ENCODE data around the gene PHF21B. TPM values are rescaled to one million over a fixed set of nuclear protein-coding genes. Genes with fewer than 3 reads are reported as not detected.
"Not testable (repeated sequence)": the region's sequence is repeated elsewhere in the genome, so short reads cannot be mapped to it uniquely, and the experiment has no call there.

PHF21B gene
- total RNA-seq, 2 experiments from 2014 or later, result 0.68 TPM; not detected in 1

GRCh38 chr22:44926491-44927415, 83.1 kb downstream of the PHF21B start:
- Mint-ChIP-seq H3K9me3 (ENCODE audit: insufficient read depth) (no peaks in the 10 kb centered on the region), H3K36me3 (ENCODE audit: low read depth) (no peaks in the 10 kb centered on the region), H3K4me3 (no peak overlapping the region), H3K4me1 (ENCODE audit: low read depth) (no peaks in the 10 kb centered on the region), H3K27me3 (ENCODE audit: low read depth) (peaks cover 3% of the 10 kb centered on the region), H3K27ac (no peak overlapping the region)
- ATAC-seq (no peak), DNase-seq (no peak)
- CTCF ChIA-PET, result no interaction called here
- POLR2A ChIA-PET, result interaction anchor here (0.6 kb wide), 1 partner anchor 19 kb away, joined by 3 read pairs; no protein-coding TSS in a partner anchor

GRCh38 chr22:44926124-44926475, 83.7 kb downstream of the PHF21B start:
- Mint-ChIP-seq H3K4me3 (no peak overlapping the region), H3K36me3 (ENCODE audit: low read depth) (no peaks in the 10 kb centered on the region), H3K27ac (no peak overlapping the region), H3K9me3 (ENCODE audit: insufficient read depth) (no peaks in the 10 kb centered on the region), H3K27me3 (ENCODE audit: low read depth) (peaks cover 3% of the 10 kb centered on the region), H3K4me1 (ENCODE audit: low read depth) (no peaks in the 10 kb centered on the region)
- ChIA-PET CTCF (no interaction called here), POLR2A (interaction anchor here (0.6 kb wide), 1 partner anchor 20 kb away, joined by 3 read pairs; no protein-coding TSS in a partner anchor)
- DNase-seq (no peak), ATAC-seq (no peak)

GRCh38 chr22:44925465-44926123, 84.2 kb downstream of the PHF21B start:
- H3K27ac Mint-ChIP-seq, result no peak overlapping the region
- ATAC-seq (no peak), DNase-seq (no peak)
- no peak overlapping the region for H3K4me3 Mint-ChIP-seq
- ChIA-PET POLR2A (no interaction called here), CTCF (no interaction called here)
- H3K27me3 Mint-ChIP-seq (ENCODE audit: low read depth), result peaks cover 3% of the 10 kb centered on the region
- H3K9me3 Mint-ChIP-seq (ENCODE audit: insufficient read depth), result no peaks in the 10 kb centered on the region
- H3K4me1 Mint-ChIP-seq (ENCODE audit: low read depth), result no peaks in the 10 kb centered on the region
- H3K36me3 Mint-ChIP-seq (ENCODE audit: low read depth), result no peaks in the 10 kb centered on the region

DNA sequence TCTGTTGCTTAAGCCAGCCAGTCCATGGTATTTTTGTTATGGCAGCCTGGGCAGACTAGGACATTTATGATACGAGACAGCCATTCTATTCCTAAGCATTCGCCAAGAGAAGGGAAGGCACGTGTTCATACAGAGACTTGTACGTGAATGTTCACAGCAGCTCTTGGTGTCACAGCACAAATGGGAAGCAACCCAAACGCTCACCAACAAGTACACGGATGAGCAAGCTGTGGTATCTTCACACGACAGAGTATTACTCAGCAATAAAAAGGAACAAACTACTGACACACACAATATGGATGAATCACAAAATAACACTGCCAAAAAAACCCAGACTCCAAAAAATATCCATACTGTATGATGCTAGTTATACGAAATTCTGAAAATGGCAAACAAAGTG, 85.1 kb downstream of the PHF21B start:
- no peaks in the 10 kb centered on the region for H3K9me3 Mint-ChIP-seq (ENCODE audit: insufficient read depth)
- ATAC-seq (no peak), DNase-seq (no peak)
- ChIA-PET POLR2A (no interaction called here), CTCF (no interaction called here)
- H3K27me3 Mint-ChIP-seq (ENCODE audit: low read depth), result peaks cover 3% of the 10 kb centered on the region
- no peaks in the 10 kb centered on the region for H3K36me3 Mint-ChIP-seq (ENCODE audit: low read depth)
- no peak overlapping the region for H3K27ac Mint-ChIP-seq
- H3K4me3 Mint-ChIP-seq, result no peak overlapping the region
- no peaks in the 10 kb centered on the region for H3K4me1 Mint-ChIP-seq (ENCODE audit: low read depth)

- Mint-ChIP-seq H3K27me3 (ENCODE audit: low read depth) (peaks cover 3% of the 10 kb centered on the region), H3K4me1 (ENCODE audit: low read depth) (no peaks in the 10 kb centered on the region), H3K36me3 (ENCODE audit: low read depth) (no peaks in the 10 kb centered on the region), H3K9me3 (ENCODE audit: insufficient read depth) (no peaks in the 10 kb centered on the region), H3K4me3 (no peak overlapping the region), H3K27ac (no peak overlapping the region)
- no peak for ATAC-seq
- DNase-seq, result no peak
- POLR2A ChIA-PET, result no interaction called here
- CTCF ChIA-PET, result no interaction called here
Measured at GRCh38 chr22:44924098-44924497, 85.7 kb downstream of the PHF21B start.

- CTCF ChIA-PET; H3K9me3 Mint-ChIP-seq (ENCODE audit: insufficient read depth); ATAC-seq; H3K27me3 Mint-ChIP-seq (ENCODE audit: low read depth); H3K4me3 Mint-ChIP-seq; POLR2A ChIA-PET; H3K36me3 Mint-ChIP-seq (ENCODE audit: low read depth); H3K27ac Mint-ChIP-seq; DNase-seq; H3K4me1 Mint-ChIP-seq (ENCODE audit: low read depth): not testable (repeated sequence)
Measured at GRCh38 chr22:44921766-44922165, 88.0 kb downstream of the PHF21B start.

DNA sequence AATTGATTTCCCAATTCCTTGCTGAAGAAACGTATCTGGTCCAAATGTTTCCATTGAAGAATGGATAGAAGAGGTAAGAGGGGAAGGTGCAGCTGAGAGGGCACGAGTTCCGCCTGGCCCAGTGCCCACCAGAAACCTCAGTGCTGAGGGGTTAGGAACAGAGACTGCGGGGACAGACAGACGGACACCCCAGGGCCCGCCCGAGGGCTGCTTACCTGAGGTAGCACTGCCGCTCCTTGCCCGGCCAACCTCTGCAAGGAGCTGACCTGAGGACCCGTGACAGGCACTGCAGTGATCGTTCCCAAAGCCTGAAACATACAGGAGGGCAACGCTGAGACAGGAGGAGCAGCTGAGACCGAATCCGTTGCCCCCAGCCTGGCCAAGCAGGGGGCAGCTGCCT, 89.6 kb downstream of the PHF21B start:
- no peak for ATAC-seq
- H3K4me1 Mint-ChIP-seq (ENCODE audit: low read depth), result no peaks in the 10 kb centered on the region
- H3K4me3 Mint-ChIP-seq, result no peak overlapping the region
- CTCF ChIA-PET, result no interaction called here
- no peaks in the 10 kb centered on the region for H3K36me3 Mint-ChIP-seq (ENCODE audit: low read depth)
- no peak overlapping the region for H3K27ac Mint-ChIP-seq
- peaks cover 3% of the 10 kb centered on the region for H3K27me3 Mint-ChIP-seq (ENCODE audit: low read depth)
- DNase-seq, result no peak
- H3K9me3 Mint-ChIP-seq (ENCODE audit: insufficient read depth), result no peaks in the 10 kb centered on the region
- POLR2A ChIA-PET, result no interaction called here

DNA sequence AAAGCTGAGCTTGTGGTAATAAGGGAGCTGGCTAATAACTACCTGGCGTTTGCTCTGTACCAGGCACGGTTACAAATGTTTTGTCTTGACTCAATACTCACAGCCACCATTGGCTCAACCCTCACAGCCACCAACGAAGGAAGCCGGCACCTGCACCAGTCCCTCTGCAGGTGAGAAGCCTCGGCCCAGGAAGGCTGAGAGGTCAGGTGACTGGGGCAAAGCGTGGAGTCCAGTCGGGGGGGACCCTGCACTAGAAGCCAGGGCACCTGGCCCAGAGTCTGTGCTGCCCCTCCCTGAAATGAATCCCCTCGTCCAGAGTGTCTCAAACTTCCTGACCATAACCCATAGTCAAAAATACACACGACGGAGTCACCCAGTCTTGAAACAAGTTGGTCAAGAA, 90.1 kb downstream of the PHF21B start:
- DNase-seq (no peak), ATAC-seq (no peak)
- H3K4me1 Mint-ChIP-seq (ENCODE audit: low read depth), result no peaks in the 10 kb centered on the region
- CTCF ChIA-PET, result no interaction called here
- H3K9me3 Mint-ChIP-seq (ENCODE audit: insufficient read depth), result no peaks in the 10 kb centered on the region
- no peaks in the 10 kb centered on the region for H3K36me3 Mint-ChIP-seq (ENCODE audit: low read depth)
- H3K27me3 Mint-ChIP-seq (ENCODE audit: low read depth), result peaks cover 3% of the 10 kb centered on the region
- H3K4me3 Mint-ChIP-seq, result no peak overlapping the region
- POLR2A ChIA-PET, result no interaction called here
- no peak overlapping the region for H3K27ac Mint-ChIP-seq

DNA sequence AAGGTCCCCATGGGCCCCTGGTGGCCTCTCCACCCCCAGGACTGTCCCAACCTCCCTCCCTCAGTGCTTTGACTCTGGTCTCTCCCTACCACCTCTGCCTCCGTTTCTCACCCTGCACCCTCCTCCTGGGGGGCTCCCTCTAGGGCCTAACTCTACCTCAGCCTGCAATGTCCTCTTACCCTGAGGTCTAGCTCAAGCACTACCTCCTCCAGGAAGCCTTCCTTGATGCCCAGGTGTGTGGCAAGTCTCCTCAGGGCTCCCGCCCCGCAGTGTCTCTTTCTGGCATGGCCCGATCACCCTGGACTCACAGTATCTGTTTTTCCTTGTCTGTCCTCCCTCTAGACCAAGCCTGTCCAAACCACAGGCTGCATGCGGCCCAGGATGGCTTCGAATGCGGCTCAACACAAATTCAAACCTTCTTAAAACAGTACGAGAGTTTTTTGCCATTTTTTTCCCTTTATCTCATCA, 90.8 kb downstream of the PHF21B start:
- Mint-ChIP-seq H3K27ac (no peak overlapping the region), H3K4me1 (ENCODE audit: low read depth) (no peaks in the 10 kb centered on the region), H3K27me3 (ENCODE audit: low read depth) (peaks cover 3% of the 10 kb centered on the region), H3K36me3 (ENCODE audit: low read depth) (no peaks in the 10 kb centered on the region), H3K9me3 (ENCODE audit: insufficient read depth) (no peaks in the 10 kb centered on the region), H3K4me3 (no peak overlapping the region)
- ChIA-PET CTCF (no interaction called here), POLR2A (no interaction called here)
- DNase-seq (no peak), ATAC-seq (no peak)

- ATAC-seq (no peak), DNase-seq (no peak)
- H3K27ac Mint-ChIP-seq, result no peak overlapping the region
- H3K4me3 Mint-ChIP-seq, result no peak overlapping the region
- no peaks in the 10 kb centered on the region for H3K9me3 Mint-ChIP-seq (ENCODE audit: insufficient read depth)
- peaks cover 3% of the 10 kb centered on the region for H3K27me3 Mint-ChIP-seq (ENCODE audit: low read depth)
- ChIA-PET CTCF (no interaction called here), POLR2A (no interaction called here)
- no peaks in the 10 kb centered on the region for H3K36me3 Mint-ChIP-seq (ENCODE audit: low read depth)
- H3K4me1 Mint-ChIP-seq (ENCODE audit: low read depth), result no peaks in the 10 kb centered on the region
Measured at GRCh38 chr22:44918166-44918924, 91.5 kb downstream of the PHF21B start.

DNA sequence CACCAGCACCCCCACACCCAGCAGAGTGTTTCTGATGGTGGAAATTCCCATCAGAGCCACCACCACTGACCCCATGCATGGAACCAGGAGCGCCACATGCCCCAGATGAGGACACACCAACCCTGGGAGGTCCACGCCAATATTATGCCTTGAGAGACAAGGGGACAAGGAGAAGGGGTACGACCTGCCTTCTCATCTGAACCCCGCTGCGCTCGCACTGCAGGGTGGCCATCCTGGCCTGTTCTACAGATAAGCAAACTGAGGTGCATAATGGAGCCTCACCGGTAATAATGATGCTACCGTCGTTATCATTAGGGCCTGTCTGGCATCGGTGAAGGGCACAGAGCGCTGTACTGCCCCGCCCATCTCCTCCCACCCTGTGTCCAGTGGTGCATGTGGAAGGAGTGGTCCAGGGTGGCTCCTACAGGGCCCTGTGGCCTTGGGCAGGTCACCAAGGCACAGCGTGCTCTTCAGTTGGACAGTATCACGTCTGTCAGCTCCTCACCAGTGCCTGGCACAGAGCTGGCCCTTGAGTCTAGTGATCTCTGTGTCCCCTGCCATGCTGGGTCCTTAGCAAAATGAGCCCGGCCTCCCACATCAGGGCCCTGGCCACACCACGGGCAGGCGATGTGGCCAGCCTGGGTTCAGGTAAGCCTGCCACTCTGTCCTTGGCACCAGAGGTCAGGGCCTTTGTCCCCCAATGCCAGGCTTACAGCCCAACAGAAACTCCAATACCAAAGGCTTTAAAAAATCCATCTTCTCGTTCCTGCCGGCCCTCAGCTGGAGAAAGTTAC, 92.2 kb downstream of the PHF21B start:
- ATAC-seq (no peak), DNase-seq (no peak)
- no peaks in the 10 kb centered on the region for H3K9me3 Mint-ChIP-seq (ENCODE audit: insufficient read depth)
- H3K4me3 Mint-ChIP-seq, result no peak overlapping the region
- H3K27me3 Mint-ChIP-seq (ENCODE audit: low read depth), result no peaks in the 10 kb centered on the region
- H3K27ac Mint-ChIP-seq, result no peak overlapping the region
- POLR2A ChIA-PET, result no interaction called here
- no peaks in the 10 kb centered on the region for H3K36me3 Mint-ChIP-seq (ENCODE audit: low read depth)
- CTCF ChIA-PET, result no interaction called here
- H3K4me1 Mint-ChIP-seq (ENCODE audit: low read depth), result no peaks in the 10 kb centered on the region
